ENCODE data around the gene ADPRHL1. TPM values are rescaled to one million over a fixed set of nuclear protein-coding genes. Genes with fewer than 3 reads are reported as not detected.

ADPRHL1 gene
- total and polyA plus RNA-seq, 2 donors (not counting 1 experiment from before 2014, with no cell fraction given), result 0.59 to 1.5 TPM

DNA sequence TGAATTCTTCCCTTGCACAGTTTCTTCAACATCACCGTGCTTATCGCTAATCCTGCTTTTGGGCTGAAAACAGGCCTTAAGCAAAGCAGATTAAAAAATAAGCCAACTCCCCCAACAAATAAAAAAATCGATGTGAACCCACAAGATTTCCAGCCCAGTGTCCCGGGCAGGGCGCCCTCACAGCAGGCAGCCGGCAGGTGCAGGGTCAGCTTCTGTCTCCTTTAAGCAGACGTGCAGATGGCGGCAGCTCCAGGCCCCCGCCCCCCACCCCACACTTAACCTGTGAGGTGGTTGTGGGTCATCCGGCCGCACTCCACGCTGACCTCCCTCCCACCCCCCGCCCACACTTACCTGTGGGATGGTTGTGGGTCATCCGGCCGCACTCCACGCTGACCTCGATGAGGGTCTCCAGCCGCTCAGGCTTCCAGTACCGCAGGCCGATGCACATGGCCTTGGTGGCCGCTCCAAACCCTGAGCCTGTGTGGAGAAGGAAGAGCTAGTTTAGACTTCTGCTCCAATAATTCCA lies 19.8 kb downstream of the ADPRHL1 start:
- Histone ChIP-seq H3K4me2 (ENCODE audit: extremely low read depth, insufficient read depth, low read length) (no peak overlapping the region), H3K4me3 (replicated peaks in 1 of 4; ENCODE audit: control extremely low read depth in 1 of 4, insufficient read depth in 1 of 4, low read depth in 3 of 4, low read length in 4 of 4) (no peak overlapping the region), H3K79me2 (ENCODE audit: control insufficient read depth, insufficient read depth, low read length) (no peaks in the 10 kb centered on the region), H3K4me1 (ENCODE audit: control insufficient read depth, extremely low read depth, insufficient read depth, low read length) (no peaks in the 10 kb centered on the region), H2AFZ (ENCODE audit: low read length) (no peak overlapping the region), H3K9ac (ENCODE audit: insufficient read depth, low read length) (no peak overlapping the region), H4K20me1 (ENCODE audit: control insufficient read depth, extremely low read depth, insufficient read depth, low read length) (no peaks in the 10 kb centered on the region), H3K9me3 (ENCODE audit: control insufficient read depth, insufficient read depth, low read depth, low read length) (no peaks in the 10 kb centered on the region), H3K27me3 (ENCODE audit: control insufficient read depth, insufficient read depth, low read length) (no peaks in the 10 kb centered on the region), H3K27ac (ENCODE audit: insufficient read depth, low read length) (no peak overlapping the region), H3K36me3 (ENCODE audit: control insufficient read depth, insufficient read depth, low read length) (no peaks in the 10 kb centered on the region)
- no peak for DNase-seq (ENCODE audit: low read depth in 2 of 2)
- no peak for TF ChIP-seq CTCF (conservative IDR thresholded peaks at IDR 0.05 in 1 of 2, IDR thresholded peaks at IDR 0.05 in 1 of 2; ENCODE audit: low read depth in 1 of 2, low read length in 2 of 2)
- no peak for TF ChIP-seq EZH2 (IDR thresholded peaks at IDR 0.05; ENCODE audit: low read length, missing control alignments)

- no peak overlapping the region for H3K27ac ChIP-seq (ENCODE audit: insufficient read depth, low read length)
Observed at GRCh38 chr13:113432506-113433270, 20.6 kb downstream of the ADPRHL1 start.

DNA sequence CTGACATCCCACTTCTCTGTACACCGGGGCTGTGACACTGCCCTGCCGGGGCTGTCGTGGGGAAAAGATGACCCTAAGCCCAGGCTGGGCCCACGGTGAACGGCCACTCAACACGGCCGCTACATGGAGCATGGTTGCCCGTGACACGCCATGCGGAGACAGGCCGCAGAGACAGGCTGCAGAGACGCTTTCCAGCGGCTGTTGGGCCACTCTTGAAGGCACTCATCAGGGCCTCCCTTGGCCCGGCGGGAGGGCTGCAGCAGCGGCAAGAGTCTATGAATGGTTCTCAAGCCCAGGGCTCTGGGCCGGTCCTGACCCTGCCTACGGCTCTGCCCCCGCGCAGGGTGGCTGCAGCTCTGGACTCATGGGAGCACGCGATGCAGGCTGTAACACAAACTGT lies 22.1 kb downstream of the ADPRHL1 start:
- H4K20me1 ChIP-seq (ENCODE audit: control insufficient read depth, extremely low read depth, insufficient read depth, low read length), result no peaks in the 10 kb centered on the region
- no peaks in the 10 kb centered on the region for H3K4me1 ChIP-seq (ENCODE audit: control insufficient read depth, extremely low read depth, insufficient read depth, low read length)
- TF ChIP-seq CTCF (conservative IDR thresholded peaks at IDR 0.05 in 1 of 2, IDR thresholded peaks at IDR 0.05 in 1 of 2; ENCODE audit: low read depth in 1 of 2, low read length in 2 of 2) (no peak), EZH2 (IDR thresholded peaks at IDR 0.05; ENCODE audit: low read length, missing control alignments) (no peak)
- H3K4me3 ChIP-seq (replicated peaks in 1 of 4; ENCODE audit: control extremely low read depth in 1 of 4, insufficient read depth in 1 of 4, low read depth in 3 of 4, low read length in 4 of 4), result no peak overlapping the region
- no peaks in the 10 kb centered on the region for H3K36me3 ChIP-seq (ENCODE audit: control insufficient read depth, insufficient read depth, low read length)
- H3K79me2 ChIP-seq (ENCODE audit: control insufficient read depth, insufficient read depth, low read length), result no peaks in the 10 kb centered on the region
- no peaks in the 10 kb centered on the region for H3K9me3 ChIP-seq (ENCODE audit: control insufficient read depth, insufficient read depth, low read depth, low read length)
- H3K9ac ChIP-seq (ENCODE audit: insufficient read depth, low read length), result no peak overlapping the region
- H3K27ac ChIP-seq (ENCODE audit: insufficient read depth, low read length), result no peak overlapping the region
- no peak overlapping the region for H2AFZ ChIP-seq (ENCODE audit: low read length)
- H3K4me2 ChIP-seq (ENCODE audit: extremely low read depth, insufficient read depth, low read length), result no peak overlapping the region
- no peaks in the 10 kb centered on the region for H3K27me3 ChIP-seq (ENCODE audit: control insufficient read depth, insufficient read depth, low read length)
- DNase-seq (ENCODE audit: low read depth in 2 of 2), result no peak

More at GRCh38 chr13:113432506-113433270, 20.6 kb downstream of the ADPRHL1 start:
- no peaks in the 10 kb centered on the region for H3K36me3 ChIP-seq (ENCODE audit: control insufficient read depth, insufficient read depth, low read length)
- H2AFZ ChIP-seq (ENCODE audit: low read length), result no peak overlapping the region
- no peak overlapping the region for H3K4me2 ChIP-seq (ENCODE audit: extremely low read depth, insufficient read depth, low read length)
- no peaks in the 10 kb centered on the region for H4K20me1 ChIP-seq (ENCODE audit: control insufficient read depth, extremely low read depth, insufficient read depth, low read length)
- H3K79me2 ChIP-seq (ENCODE audit: control insufficient read depth, insufficient read depth, low read length), result no peaks in the 10 kb centered on the region
- no peak for TF ChIP-seq EZH2 (IDR thresholded peaks at IDR 0.05; ENCODE audit: low read length, missing control alignments)
- H3K9me3 ChIP-seq (ENCODE audit: control insufficient read depth, insufficient read depth, low read depth, low read length), result no peaks in the 10 kb centered on the region
- no peaks in the 10 kb centered on the region for H3K4me1 ChIP-seq (ENCODE audit: control insufficient read depth, extremely low read depth, insufficient read depth, low read length)
- H3K27me3 ChIP-seq (ENCODE audit: control insufficient read depth, insufficient read depth, low read length), result no peaks in the 10 kb centered on the region
- H3K4me3 ChIP-seq (replicated peaks in 1 of 4; ENCODE audit: control extremely low read depth in 1 of 4, insufficient read depth in 1 of 4, low read depth in 3 of 4, low read length in 4 of 4), result no peak overlapping the region
- DNase-seq (ENCODE audit: low read depth in 2 of 2), result no peak
- no peak overlapping the region for H3K9ac ChIP-seq (ENCODE audit: insufficient read depth, low read length)

Measured in fibroblast of lung (primary cell).